Gastrocnemius medialis (tissue), 4 donors: ENCODE data around the gene TCTN1.

Experiments
- CTCF ChIP-seq, 5 experiments: fragments of 450-650 bp in 3 of 5; fragments of 200-600 bp in 2 of 5; sonication (generic) in 2 of 5; IDR thresholded peaks in 4 of 5; conservative IDR thresholded peaks in 1 of 5; 1 replicate in 4 of 5; 2 replicates in 1 of 5; pipeline ENCODE4 v1.5.1; 2016 to 2019; ENCODE audit warnings: antibody characterized with exemption in 5 of 5, mild to moderate bottlenecking in 3 of 5, moderate library complexity in 3 of 5
- POLR2A ChIP-seq, 2 donors: fragments of 450-650 bp; IDR thresholded peaks; one replicate each; pipeline ENCODE4 v1.6.1; 2017; ENCODE audit warnings: antibody characterized with exemption in 2 of 2, mild to moderate bottlenecking in 2 of 2, moderate library complexity in 2 of 2

DNA sequence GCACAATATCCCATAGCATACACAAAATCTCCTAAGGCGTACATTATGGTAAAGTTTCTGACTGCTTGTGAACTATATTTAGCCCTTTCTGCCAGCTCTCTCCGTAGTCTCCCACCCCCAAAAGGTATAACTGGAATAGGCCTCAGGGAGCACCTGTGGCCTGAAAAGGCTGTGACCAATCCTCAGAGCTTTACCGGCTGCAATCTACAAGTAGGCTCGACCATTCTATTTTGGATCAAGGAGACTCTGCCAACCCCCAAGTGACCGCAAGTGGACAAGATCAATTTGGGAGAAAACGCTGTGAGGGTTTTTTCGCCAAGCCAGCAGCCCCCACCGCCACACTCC is 32.0 kb upstream of the TCTN1 start:
- TF ChIP-seq POLR2A (IDR thresholded peaks at IDR 0.05) (no peak), CTCF (IDR thresholded peaks at IDR 0.05 in 4 of 5, conservative IDR thresholded peaks at IDR 0.05 in 1 of 5) (no peak)
